ENCODE data around the gene CENPO. TPM values are rescaled to one million over a fixed set of nuclear protein-coding genes. Genes with fewer than 3 reads are reported as not detected.

Gene CENPO
- total and polyA plus RNA-seq, 12 donors, result 2.6 to 16.6 (median 9.5) TPM

DNA sequence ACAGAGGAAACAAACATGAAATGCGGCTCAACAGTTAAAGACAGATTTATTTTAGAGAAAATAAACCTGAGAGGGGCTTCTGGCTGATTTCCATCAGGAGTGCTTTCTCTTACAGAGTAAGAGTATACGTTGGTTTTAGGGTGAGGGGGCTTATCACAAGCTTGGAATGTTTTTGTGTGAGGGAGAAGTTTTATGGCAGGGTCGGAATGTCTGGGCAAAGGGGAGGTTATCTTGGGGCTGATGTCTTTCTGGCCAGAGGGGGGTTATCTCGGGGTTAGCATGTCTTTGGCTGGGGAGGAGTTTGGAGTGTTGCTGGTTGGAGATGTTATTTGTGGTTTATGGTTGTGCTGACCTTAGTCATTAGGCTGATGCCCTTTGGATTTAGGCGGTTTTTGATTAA is 22.2 kb upstream of the CENPO start:
- no peaks in the 10 kb centered on the region for H3K9me3 ChIP-seq (replicated peaks in 1 of 3)
- peak overlapping the region in 3 of 5 donors; percentile 46 to 59 (median 56) for H3K27ac ChIP-seq
- H3K36me3 ChIP-seq (replicated peaks in 1 of 2), result no peaks in the 10 kb centered on the region
- no peak for DNase-seq
- TF ChIP-seq POLR2A (IDR thresholded peaks at IDR 0.05) (no peak), CTCF (IDR thresholded peaks at IDR 0.05) (no peak)
- intact Hi-C loops (cut with DNase I), result no loop called here
- H3K4me1 ChIP-seq (replicated peaks in 1 of 2), result peaks cover 29 to 58% of the 10 kb centered on the region in 2 donors
- WGBS, 4 donors, result 76 to 84% (median 82%) methylated on average over 5 of the region's 5 CpGs
- no peaks in the 10 kb centered on the region for H3K27me3 ChIP-seq
- no peak overlapping the region for H3K4me3 ChIP-seq

DNA sequence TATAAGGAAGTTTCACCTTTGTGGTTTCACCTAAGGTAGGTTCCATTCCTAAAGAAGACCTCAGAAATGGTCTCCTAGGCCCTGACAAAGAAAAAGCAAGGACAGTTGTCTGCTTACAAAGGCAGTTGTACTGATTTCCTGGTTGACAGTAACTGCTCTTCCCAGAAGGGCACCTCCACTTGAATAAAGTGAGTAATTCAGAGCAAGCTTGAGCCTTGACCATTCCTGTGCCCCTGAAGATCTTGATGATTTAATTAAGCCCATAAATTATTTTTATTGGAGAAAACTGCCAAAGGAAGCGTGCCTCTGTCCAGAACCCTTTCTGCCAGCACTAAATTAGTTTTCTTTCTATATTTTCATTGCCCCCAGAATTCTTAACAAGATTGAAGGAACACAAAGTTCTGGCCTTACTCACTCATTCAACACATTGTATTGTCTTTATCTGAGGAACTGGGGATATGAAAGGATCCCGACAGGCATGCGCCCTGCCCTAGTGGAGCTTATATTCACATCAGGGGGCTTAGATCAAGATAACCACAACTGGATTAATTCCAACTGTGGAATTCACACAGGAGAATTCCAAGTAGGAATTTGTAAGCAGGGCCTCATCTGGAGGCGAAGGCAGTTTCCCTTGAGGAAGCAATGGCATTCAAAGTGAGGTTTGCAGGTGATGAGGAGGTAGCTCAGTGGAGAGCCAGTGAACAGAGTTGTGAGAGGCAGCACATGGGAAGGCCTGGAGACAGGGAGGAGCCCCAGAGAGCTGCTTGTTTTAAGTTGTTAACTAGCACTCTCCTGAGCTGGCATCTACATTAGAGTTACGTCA is 21.2 kb upstream of the CENPO start:
- intact Hi-C loops (cut with DNase I), result no loop called here
- TF ChIP-seq POLR2A (IDR thresholded peaks at IDR 0.05), result no peak
- no peak for TF ChIP-seq CTCF (IDR thresholded peaks at IDR 0.05)
- no peaks in the 10 kb centered on the region for H3K27me3 ChIP-seq
- 74 to 79% (median 76%) methylated on average over 5 of the region's 5 CpGs for WGBS, 4 donors
- H3K27ac ChIP-seq, result peak overlapping the region in 3 of 5 donors; percentile 39 to 59 (median 56)
- H3K4me1 ChIP-seq (replicated peaks in 1 of 2), result peaks cover 29 to 56% of the 10 kb centered on the region in 2 donors
- DNase-seq, result peak in 2 of 7 donors; percentile 19 to 50
- no peaks in the 10 kb centered on the region for H3K9me3 ChIP-seq (replicated peaks in 1 of 3)
- H3K36me3 ChIP-seq (replicated peaks in 1 of 2), result no peaks in the 10 kb centered on the region
- H3K4me3 ChIP-seq, result no peak overlapping the region

GRCh38 chr2:24774373-24774772 is 18.9 kb upstream of the CENPO start:
- H3K4me1 ChIP-seq (replicated peaks in 1 of 2), result peaks cover 21 to 41% of the 10 kb centered on the region in 2 donors
- H3K9me3 ChIP-seq (replicated peaks in 1 of 3), result no peaks in the 10 kb centered on the region
- 25 to 54% (median 43%) methylated on average over 2 to 3 of the region's 3 CpGs for WGBS, 4 donors
- no peak overlapping the region for H3K27ac ChIP-seq
- no peak for DNase-seq
- no peak for TF ChIP-seq CTCF (IDR thresholded peaks at IDR 0.05)
- intact Hi-C loops (cut with DNase I), result no loop called here
- no peak overlapping the region for H3K4me3 ChIP-seq
- H3K36me3 ChIP-seq (replicated peaks in 1 of 2), result no peaks in the 10 kb centered on the region
- H3K27me3 ChIP-seq, result no peaks in the 10 kb centered on the region

GRCh38 chr2:24779116-24779515 is 14.1 kb upstream of the CENPO start:
- Histone ChIP-seq H3K4me1 (replicated peaks in 1 of 2) (peaks cover 0 to 8% of the 10 kb centered on the region in 2 donors), H3K27me3 (no peaks in the 10 kb centered on the region), H3K27ac (no peak overlapping the region), H3K4me3 (no peak overlapping the region), H3K9me3 (replicated peaks in 1 of 3) (no peaks in the 10 kb centered on the region), H3K36me3 (replicated peaks in 1 of 2) (no peaks in the 10 kb centered on the region)
- DNase-seq, result no peak
- TF ChIP-seq POLR2A (IDR thresholded peaks at IDR 0.05) (no peak), CTCF (IDR thresholded peaks at IDR 0.05) (no peak)
- 67 to 71% (median 69%) methylated on average over 2 of the region's 2 CpGs for WGBS, 4 donors
- intact Hi-C loops (cut with DNase I), result no loop called here
